GM18507 (cell line): ENCODE measurements around the gene PXT1.
"Not testable (repeated sequence)": the region's sequence is repeated elsewhere in the genome, so short reads cannot be mapped to it uniquely, and the experiment has no call there.

Experiments
- DNase-seq: peaks from one replicate; pipeline ENCODE4 v3.0.0; 2011; ENCODE audit warnings: low read depth; ENCODE audit not compliant: insufficient read length; ENCODE audit errors: extremely low spot score
- FAIRE-seq: peaks from 2 replicates; lab custom pipeline; 2011; peaks lifted over from hg19 to GRCh38; lab: Jason Lieb, UNC

Gene PXT1

GRCh38 chr6:36374194-36374593 lies 68.5 kb downstream of the PXT1 start:
- FAIRE-seq (no peak), DNase-seq (no peak)

GRCh38 chr6:36373368-36374019 lies 69.2 kb downstream of the PXT1 start:
- no peak for FAIRE-seq
- no peak for DNase-seq

GRCh38 chr6:36372088-36372487 lies 70.6 kb downstream of the PXT1 start:
- no peak for DNase-seq
- no peak for FAIRE-seq

GRCh38 chr6:36371211-36371610 lies 71.4 kb downstream of the PXT1 start:
- DNase-seq, result no peak
- FAIRE-seq, result no peak

GRCh38 chr6:36370638-36371037 lies 72.0 kb downstream of the PXT1 start:
- no peak for FAIRE-seq

GRCh38 chr6:36368921-36369865 lies 73.5 kb downstream of the PXT1 start:
- DNase-seq, result no peak
- no peak for FAIRE-seq

More at GRCh38 chr6:36370638-36371037, 72.0 kb downstream of the PXT1 start:
- DNase-seq, result no peak

- DNase-seq (no peak), FAIRE-seq (no peak)
Observed at GRCh38 chr6:36368421-36368820, 74.2 kb downstream of the PXT1 start.

- DNase-seq (no peak), FAIRE-seq (no peak)
Observed at GRCh38 chr6:36367743-36368142, 74.9 kb downstream of the PXT1 start.

GRCh38 chr6:36364669-36365479 lies 77.8 kb downstream of the PXT1 start:
- FAIRE-seq, result peak; percentile 80
- no peak for DNase-seq

GRCh38 chr6:36364061-36364635 lies 78.5 kb downstream of the PXT1 start:
- not testable (repeated sequence) for FAIRE-seq, DNase-seq

GRCh38 chr6:36363371-36363752 lies 79.3 kb downstream of the PXT1 start:
- not testable (repeated sequence) for DNase-seq, FAIRE-seq

- FAIRE-seq (no peak), DNase-seq (no peak)
Observed at GRCh38 chr6:36362551-36363370, 79.9 kb downstream of the PXT1 start.

GRCh38 chr6:36361071-36361470 lies 81.6 kb downstream of the PXT1 start:
- DNase-seq (no peak), FAIRE-seq (no peak)

GRCh38 chr6:36360241-36361054 lies 82.2 kb downstream of the PXT1 start:
- DNase-seq (peak; percentile 62), FAIRE-seq (peak; percentile 81)

GRCh38 chr6:36358226-36358915 lies 84.3 kb downstream of the PXT1 start:
- FAIRE-seq, result peak; percentile 80
- no peak for DNase-seq

- peak; percentile 61 for FAIRE-seq
- no peak for DNase-seq
Observed at GRCh38 chr6:36357872-36358225, 84.8 kb downstream of the PXT1 start.

GRCh38 chr6:36355819-36356218 lies 86.8 kb downstream of the PXT1 start:
- FAIRE-seq, result no peak
- no peak for DNase-seq
